GM21576 (cell line): ENCODE measurements around the gene IGLL5.
A peak's percentile ranks its signal among the peaks of the same experiment; 100 is the strongest.
"Not testable (repeated sequence)": the region's sequence is repeated elsewhere in the genome, so short reads cannot be mapped to it uniquely, and the experiment has no call there.

Experiments
- ATAC-seq: cut with Tn5 transposase; IDR thresholded peaks from one replicate; pipeline ENCODE4 v1.9.1; 2021; ENCODE audit warnings: mild to moderate bottlenecking, moderate library complexity; ENCODE audit not compliant: unreplicated experiment

Gene IGLL5

DNA sequence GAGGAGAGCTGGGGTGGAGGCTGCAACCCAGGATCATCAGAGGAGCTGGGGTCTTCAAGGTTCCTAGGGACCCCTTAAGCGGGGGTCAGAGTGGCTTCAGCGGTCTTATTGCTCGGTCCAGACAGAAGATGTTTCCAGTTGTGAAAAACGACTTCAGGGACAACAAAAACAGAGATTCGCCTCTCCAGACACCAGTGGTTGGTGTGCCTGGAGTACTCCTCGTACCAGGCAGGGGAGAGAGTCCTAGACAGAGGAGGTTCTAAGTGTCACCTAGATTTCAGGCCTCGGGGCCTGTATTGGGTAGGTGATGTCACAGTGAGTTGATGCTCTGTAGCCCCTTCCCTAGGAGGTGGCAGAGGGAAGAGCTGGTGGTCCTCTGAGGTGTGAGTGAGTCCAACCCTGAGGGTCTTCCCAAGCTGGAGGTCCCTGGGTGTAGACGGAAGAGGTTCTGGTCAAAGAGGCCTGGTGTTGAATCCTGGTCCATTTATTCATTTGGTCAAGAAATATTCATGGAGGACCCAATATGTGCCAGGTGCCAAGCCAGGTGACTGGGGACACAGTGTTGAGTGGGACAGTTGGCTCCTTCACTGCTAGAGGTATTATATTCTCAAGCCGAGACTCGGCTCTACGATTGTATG lies 4.4 kb upstream of the IGLL5 start:
- ATAC-seq: no peak

DNA sequence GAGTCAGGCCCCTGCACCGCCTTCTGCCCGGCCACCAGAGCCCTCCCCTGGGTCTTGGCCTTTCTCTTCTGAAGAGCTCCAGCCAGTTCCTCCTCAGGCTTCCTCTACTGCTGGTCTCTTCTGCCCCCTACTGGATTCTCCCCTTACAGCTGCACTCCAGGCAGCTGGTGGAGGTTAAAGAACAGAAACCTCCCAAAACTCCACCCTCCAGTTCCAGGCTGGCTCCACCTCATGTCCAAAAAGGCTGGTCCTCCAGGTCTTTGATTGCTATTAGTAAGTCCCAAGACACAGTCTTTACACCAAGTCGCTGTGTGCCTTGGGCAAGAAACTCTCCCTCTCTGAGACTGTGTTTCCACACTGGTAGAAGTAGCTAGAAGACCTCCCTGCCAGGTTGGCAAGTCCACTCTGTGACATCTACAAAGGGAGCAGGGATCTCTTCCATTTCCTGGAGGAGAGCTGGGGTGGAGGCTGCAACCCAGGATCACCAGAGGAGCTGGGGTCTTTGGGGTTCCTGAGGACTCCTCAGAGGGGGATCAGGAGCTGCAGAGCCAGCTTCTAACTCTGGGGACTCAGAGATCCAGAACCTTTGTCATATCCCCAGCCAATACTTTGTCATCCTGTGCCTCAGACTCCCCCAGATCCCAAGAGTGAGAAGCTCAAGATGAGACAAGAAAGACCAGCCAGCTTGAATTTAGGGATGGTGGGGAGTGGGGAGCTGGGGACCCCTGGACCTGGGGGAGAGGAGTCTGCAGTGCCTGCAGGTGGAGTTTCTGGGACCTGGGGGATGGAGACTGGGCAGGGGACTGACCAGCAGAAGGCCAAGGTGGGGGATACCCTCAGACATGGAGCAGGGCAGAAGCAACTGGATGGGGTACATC lies 3.4 kb upstream of the IGLL5 start:
- ATAC-seq: no peak

DNA sequence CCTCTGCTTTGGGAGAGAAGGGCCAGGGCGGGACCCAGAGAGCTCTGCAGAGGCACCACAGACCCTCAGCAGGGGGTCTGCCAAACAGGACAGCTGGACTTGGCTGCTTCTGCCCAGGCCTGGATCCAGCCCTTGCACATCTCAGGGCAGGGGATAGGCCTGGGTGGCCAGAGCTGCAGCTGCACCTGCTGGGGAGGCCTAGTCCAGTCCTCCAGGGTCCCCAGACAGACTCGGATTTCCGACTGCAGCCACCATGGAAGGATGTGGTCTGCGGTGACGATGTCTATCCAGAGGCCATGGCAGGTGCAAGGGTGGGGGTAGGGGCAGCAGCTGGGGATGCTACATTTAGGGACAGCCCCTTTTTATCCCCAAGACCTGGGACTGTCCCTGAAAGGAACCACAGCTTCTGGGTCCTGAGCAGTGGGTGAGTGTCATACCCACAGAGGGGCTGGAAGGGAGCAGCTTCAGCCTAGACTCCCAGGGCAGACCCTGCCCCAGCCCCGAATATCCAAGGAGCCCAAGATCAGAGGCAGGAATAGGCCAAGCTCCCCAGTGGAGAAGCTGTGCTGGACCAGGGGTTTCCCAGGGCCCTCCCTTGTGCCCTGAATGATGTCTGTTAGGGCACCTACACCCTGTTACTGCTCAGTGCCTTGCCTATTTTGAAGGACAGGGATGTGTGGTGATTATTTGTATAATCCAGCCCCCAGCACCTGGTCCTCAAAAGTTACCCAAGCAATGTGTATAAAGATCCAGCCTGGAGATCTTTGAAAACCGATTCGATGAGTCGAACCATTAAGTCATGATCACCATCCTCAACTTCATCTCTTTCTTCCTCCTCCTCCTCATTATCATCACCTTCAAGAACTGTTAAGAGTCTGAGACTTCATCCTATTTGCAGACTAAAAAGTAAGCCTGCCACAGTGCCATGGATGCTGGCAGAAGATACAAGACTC lies 2.5 kb upstream of the IGLL5 start:
- ATAC-seq: peak; percentile 51

DNA sequence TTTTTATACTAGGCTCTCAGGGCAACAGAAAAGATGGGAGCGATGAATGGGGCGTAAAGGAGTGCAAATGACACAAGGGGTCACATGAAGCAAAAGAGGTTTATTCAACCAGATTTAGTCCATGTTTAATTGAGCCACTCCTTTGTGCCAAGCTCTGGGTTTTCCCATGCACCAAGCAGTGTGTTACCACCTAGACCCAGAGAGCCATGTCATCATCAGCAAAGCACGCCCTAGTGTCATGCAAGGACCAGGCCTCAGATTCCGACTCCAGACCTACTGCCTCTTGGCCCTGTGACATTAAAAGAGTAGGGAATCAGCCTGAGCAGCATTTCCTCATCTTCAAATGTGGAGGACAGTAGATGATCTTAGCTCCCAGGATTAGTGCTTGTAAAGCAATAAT lies 1.1 kb upstream of the IGLL5 start:
- ATAC-seq: no peak

DNA sequence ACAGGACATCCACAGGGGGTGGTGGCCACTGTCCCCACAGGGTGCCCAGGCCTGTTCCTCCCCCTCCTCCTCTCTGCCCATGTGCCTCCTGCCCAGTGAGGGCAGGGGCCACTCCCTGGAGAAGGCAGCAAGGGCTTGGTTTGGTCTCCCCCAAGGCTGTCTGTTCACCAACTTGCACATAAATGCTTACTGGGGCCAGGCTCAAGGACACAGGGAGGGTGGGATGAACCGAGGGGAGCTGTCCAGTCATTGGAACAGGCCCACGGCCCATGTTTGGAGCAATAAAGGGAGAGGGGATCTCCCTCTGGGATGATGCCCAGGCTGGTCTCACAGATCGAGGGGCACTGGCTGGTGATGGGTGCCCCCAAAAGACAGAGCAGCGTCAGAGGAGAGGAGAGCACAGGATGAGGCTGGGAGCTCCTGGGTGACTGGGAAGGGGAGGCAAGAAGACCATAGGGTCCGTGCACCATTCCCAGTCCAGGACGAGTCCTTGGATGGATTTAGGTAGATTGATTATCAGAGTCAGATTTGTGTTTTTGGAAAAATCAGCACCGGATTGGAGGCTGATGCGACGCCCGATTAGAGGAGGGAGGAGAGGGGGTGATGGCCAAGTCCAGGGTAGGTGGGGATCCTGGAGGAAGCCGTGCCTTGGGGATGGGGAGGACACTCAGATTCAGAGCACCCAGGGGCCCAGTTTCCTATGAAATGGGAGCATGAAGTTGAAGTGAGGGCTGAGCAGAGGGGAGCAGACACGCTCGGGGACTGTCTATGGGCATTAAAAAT lies 1.1 kb downstream of the IGLL5 start:
- no peak for ATAC-seq

DNA sequence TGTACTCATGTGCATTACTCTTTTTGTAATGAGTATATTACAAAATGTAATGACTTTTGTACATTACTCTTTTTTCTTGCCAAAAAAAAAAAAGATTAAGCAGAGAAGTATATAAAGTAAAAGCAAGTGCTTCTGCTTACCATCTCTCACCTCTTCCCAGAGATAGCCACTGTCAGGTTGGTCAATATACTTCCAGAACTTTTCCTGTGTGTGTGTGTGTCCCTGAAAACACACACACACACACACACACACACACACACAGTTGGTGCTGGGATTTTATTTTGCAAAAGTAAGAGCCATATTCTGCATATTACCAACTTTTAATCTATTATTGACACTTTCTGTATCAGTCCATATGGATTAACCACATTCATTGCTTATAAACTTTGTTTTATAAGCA lies 2.5 kb downstream of the IGLL5 start:
- ATAC-seq: no peak

DNA sequence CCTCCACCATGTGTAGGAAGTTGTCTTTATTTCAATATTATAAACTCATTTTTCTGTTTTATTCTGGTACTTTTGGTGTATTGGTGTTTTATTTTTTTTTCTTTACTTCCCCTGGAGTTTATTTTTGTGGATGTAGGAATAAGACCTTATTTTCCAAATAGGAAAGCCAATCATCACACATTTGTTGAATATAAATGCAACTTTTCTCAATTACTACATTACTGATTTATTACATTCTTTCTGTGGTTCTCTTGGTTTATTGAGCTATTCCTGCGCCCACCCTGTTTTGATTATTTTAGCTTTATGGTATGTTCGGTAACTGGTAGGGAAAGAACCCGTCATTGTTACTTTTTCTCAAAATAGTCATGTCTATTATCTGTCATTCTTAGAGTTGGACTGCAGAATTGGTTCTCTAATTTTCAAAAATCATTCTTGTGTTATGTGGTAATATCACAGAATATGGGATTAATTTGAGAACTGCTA lies 3.6 kb downstream of the IGLL5 start:
- no peak for ATAC-seq

DNA sequence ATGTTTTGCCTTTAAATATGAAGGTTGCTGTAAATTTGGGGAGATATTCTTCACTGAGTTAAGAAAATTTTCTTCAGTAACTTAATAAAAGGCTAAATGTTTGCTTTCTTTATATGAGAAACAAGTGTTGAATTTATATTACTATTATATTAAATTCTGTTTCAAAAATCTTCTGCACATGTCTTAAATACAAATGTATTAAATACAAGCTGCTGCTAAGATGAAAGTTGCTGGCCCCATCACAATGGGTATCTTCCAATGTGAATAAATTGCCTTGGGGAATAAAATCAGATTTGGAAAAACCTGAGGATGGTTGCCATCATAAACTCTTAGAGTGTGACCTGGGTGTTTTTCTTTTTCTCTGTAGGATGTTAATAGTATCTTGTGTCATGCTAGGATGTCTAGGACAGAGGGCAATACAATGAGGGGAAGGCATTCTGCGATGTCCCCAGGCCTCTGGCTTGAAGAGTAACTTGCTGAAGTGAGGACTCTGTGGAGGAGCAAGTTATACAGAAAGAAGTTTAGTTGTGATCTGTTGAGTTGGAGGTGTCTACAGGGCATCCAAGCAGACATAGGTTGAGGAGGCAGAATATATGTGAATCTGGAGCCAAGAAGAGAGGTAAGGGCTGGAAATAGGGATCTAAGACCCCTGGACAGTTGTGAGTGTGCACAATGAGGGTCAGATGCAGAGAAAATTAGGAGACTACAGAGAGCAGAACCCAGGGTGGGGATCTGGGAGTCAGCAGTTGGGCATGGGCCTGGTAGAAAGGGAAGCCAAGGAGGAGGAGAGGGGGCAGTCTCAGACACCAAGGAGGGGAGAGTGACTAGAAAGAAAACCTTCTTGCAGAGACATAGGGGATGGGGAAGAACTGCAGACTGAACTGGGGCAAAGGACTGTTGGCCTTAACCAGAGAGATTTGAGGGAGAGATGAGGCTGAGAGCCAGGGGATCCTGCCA lies 4.8 kb downstream of the IGLL5 start:
- ATAC-seq: no peak

DNA sequence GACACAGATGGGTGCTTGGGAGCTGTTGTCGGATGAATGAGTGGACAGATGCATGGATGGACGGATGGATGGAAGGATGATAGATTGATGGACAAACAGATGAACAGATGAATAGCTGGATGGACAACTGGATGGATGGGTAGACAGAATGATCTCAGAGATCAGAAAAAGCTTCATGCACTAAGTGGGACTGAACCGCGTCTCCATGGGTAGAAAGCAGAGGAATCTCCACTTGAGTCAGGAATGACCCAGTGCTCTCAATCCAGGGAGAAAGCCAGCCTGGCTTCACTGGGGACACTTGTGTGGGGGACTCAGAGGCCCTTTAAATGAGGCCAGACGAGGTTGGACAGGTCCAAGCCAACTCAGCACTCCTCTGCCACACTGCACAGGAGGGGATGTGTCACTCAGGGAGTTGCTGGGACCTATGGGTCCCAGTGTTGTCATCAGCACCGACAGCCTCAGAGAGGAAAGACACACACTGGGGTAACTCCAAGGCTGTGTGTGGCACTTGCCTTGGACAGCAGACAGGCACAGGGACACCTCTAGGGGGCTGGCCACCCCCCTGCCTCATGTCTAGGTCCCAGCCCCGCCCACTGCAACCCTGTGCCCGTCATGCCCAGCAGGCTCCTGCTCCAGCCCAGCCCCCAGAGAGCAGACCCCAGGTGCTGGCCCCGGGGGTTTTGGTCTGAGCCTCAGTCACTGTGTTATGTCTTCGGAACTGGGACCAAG lies 5.6 kb downstream of the IGLL5 start:
- no peak for ATAC-seq

DNA sequence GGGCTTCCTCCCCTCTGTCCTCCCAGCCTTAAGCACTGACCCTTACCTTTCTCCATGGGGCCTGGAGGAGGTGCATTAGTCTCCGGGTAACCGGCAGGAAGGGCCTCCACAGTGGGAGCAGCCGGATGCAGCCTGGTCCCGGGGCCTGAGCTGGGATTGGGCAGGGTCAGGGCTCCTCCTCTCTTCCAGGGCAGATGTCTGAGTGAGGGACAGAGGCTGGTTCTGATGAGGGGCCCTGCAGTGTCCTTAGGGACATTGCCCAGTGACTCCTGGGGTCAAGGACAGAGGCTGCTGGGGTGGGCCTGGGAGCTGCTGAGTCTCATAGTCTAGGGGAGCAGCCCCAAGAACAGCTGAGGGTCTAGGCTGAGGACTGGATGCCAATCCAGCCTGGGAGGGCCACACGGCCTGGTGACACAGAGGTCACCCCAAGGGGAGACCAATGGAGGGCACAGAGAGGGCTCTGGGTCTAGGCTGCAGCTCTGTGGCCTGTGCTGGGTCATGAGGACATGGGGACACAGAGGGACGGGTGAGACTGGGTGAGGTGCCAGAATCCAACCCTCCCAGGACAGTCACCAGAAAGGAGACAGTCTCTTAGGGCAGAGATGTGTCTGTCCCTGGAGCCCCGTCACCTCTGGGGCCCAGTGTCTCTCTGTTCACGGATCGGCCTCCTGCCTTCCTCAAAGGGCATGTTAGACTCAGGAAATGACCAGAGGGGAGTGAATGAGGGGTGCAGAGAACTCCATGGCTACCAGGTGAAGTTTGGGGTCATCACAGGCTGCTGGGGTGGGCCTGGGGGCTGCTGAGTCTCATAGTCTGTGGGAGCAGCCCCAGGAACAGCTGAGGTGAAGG lies 6.5 kb downstream of the IGLL5 start:
- ATAC-seq: no peak

DNA sequence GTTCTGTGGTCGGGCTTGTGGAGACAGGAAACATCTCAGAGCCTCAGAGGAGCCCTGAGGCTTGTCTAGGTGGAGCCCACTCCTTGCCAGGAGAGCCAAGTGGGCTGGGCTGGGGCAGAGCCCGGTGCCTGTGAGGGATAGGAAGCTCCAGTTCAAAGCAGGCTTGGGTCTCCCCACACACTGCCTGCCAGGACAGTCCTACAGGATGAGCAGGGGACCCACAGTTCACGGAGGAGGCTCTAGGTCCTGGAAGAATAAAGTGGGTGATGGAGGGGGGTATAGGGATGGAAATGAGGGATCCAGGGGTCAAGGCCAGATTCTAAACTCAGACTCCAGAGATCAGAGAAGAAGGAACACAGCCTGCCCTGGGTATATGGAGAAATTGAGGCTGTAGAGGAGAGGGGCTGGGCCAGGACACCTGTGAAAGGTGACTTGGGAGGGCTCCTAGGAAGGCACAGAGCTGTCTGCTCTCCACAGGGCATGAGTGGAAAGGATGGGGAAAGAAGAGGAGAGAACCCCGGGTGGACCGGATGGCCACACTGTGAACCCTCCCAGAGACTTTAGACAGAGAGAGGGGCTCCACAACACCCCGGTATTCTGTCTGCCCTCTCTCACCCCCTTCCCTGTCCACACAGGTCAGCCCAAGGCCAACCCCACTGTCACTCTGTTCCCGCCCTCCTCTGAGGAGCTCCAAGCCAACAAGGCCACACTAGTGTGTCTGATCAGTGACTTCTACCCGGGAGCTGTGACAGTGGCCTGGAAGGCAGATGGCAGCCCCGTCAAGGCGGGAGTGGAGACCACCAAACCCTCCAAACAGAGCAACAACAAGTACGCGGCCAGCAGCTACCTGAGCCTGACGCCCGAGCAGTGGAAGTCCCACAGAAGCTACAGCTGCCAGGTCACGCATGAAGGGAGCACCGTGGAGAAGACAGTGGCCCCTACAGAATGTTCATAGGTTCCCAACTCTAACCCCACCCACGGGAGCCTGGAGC lies 7.4 kb downstream of the IGLL5 start:
- ATAC-seq: no peak

DNA sequence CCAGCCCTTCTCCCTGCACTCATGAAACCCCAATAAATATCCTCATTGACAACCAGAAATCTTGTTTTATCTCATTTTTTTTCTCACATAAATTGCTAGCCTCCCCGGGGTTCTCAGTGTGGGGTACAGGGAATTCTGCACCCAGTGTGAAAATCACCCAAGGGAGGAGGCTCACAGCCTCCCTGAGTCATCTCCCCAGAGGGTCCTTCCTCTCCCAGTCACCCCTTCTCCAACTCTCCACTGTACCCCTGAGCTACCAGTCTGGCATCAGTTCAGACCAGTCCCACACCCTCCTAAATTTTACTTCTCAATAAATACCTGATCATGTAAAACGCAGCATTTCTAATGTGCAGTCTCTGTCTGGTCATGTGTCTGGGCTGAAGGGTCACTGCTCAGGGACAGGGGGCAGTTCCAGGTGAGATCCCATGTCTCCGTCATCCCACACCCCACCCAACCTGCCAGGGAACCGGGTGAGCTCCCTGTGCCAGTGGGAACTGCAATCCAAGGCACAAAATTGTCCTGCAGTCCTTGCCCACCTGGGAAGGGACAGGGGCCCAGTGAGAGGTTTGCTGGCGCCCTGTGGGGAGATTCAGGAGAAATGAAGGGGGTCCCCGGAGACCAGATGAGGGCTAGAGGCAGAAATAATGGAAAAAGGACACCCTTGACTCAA lies 8.3 kb downstream of the IGLL5 start:
- ATAC-seq: no peak

DNA sequence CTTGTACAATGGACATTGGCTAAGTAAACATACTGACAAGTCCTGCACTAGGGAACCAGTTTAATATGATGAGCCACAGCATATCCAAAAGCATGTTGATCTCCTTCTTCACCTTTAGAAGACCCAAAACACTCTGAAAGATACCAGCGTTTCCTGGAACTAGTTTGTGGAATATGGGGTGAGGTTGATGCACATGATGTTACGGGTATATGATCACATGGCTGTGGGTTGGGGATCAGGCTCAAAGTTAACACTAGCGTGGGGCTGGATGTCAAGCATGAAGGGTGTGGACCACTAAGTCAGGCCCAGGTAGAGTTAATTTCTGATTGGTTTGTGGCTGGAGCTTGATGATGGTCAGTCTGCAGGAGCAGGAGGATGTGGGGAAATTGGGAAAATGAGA lies 9.0 kb downstream of the IGLL5 start:
- ATAC-seq: no peak

DNA sequence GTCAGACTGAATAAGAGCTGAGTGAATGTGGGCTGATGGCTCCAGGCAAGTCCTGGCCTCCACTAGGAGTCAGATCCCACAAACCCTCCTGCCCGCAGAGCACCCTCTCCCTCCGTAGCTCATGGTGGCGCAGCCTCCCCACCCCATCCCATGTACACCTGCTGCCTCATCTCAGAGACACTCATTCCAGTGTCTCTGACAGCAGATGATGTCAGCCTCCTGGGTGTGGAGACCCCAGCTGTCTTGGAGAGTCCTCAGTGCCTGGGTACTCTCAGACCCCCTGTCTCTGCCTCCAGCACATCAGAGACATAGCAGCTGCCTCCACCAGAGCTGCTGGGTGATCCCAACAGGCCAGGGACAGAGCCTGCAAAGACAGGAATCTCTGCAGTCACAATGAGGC lies 9.5 kb downstream of the IGLL5 start:
- ATAC-seq: no peak

DNA sequence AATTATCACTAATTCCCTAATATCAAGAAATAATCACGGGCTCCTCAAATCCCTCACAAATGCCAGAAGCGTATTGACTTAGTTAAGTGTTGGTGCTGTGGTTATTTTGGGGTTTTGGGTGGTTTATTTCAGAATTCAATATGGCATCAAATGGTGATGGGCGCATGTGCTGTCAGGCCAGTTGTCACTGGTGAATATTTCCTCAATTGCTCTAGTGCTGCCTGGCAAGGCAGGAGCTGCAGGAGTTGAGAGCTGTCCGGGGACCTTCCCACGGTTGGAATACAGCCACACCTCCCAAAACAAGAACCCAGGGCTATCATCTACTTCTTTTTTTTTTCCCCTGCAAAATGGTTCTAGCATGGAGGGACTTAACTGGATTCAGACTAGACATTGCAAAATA lies 10.3 kb downstream of the IGLL5 start:
- ATAC-seq: no peak

DNA sequence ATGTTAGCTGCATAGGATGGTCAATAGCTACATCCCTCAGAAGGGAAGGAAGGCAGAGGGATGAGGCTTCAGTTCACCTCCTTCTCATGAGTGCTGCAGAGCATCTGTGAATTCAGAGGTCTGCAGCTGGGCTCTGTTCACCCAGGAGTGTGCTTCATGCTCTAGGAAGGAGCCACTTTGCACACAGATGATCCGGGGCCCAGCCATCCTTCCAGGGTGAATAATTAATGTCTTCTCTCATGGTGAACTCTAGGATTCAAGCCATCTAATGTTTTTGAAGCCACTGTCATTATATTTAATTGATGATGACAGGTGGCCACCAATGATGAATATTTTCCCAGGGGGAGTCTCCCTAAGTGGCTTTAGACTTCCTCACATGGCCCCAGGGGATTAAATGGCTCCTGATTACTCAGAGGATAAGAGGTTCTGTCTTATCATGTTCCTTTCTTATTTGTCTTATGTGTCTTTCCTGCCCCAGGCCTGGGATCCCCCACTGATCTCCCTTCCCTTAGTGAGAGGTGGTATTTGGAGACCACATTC lies 10.9 kb downstream of the IGLL5 start:
- not testable (repeated sequence) for ATAC-seq
